Measurements from ENCODE around the gene IQGAP1.
"Not testable (repeated sequence)": the region's sequence is repeated elsewhere in the genome, so short reads cannot be mapped to it uniquely, and the experiment has no call there.

GRCh38 chr15:90511211-90511618 lies 123.2 kb downstream of the IQGAP1 start:
- not testable (repeated sequence) for TF ChIP-seq ZSCAN16, YY1, GFI1B, ZBTB6, ZNF704 (tag by site-specific recombination; IDR thresholded peaks at IDR 0.05)
- TF ChIP-seq, protein P1, sequence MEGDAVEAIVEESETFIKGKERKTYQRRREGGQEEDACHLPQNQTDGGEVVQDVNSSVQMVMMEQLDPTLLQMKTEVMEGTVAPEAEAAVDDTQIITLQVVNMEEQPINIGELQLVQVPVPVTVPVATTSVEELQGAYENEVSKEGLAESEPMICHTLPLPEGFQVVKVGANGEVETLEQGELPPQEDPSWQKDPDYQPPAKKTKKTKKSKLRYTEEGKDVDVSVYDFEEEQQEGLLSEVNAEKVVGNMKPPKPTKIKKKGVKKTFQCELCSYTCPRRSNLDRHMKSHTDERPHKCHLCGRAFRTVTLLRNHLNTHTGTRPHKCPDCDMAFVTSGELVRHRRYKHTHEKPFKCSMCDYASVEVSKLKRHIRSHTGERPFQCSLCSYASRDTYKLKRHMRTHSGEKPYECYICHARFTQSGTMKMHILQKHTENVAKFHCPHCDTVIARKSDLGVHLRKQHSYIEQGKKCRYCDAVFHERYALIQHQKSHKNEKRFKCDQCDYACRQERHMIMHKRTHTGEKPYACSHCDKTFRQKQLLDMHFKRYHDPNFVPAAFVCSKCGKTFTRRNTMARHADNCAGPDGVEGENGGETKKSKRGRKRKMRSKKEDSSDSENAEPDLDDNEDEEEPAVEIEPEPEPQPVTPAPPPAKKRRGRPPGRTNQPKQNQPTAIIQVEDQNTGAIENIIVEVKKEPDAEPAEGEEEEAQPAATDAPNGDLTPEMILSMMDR (tag by site-specific recombination; IDR thresholded peaks at IDR 0.05), result not testable (repeated sequence)

All from HEK293 (cell line).